Breast epithelium (tissue), 4 donors: Measurements from ENCODE around the gene KCNH1. TPM values are rescaled to one million over a fixed set of nuclear protein-coding genes. Genes with fewer than 3 reads are reported as not detected.

Source experiments
- DNase-seq, 2 donors: peaks; one replicate each; pipeline ENCODE4 v3.0.0-alpha.2; 2019; ENCODE audit warnings: low spot score in 2 of 2
- H3K27ac ChIP-seq, 2 donors: fragments of 200-600 bp; sonication (generic) in 1 of 2; one replicate each; pipeline ENCODE4 v1.5.1; 2016 to 2019; ENCODE audit warnings: mild to moderate bottlenecking in 1 of 2
- H3K27me3 ChIP-seq, 2 donors: fragments of 200-600 bp; sonication (generic) in 1 of 2; one replicate each; pipeline versions ENCODE4 v1.5.1 to v1.6.0; 2017 to 2019; ENCODE audit warnings: control low read depth in 1 of 2, mild to moderate bottlenecking in 1 of 2
- H3K36me3 ChIP-seq: fragments of 200-600 bp; one replicate; pipeline ENCODE4 v1.5.1; 2019
- H3K4me1 ChIP-seq, 2 donors: fragments of 200-600 bp; sonication (generic); one replicate each; pipeline ENCODE4 v1.5.1; 2016 to 2019; ENCODE audit warnings: control low read depth in 1 of 2
- H3K4me3 ChIP-seq, 3 donors: fragments of 200-600 bp; sonication (generic); 1 replicate in 2 of 3; 2 replicates in 1 of 3; pipeline ENCODE4 v1.5.1; 2016 to 2019; ENCODE audit warnings: mild to moderate bottlenecking in 3 of 3, moderate library complexity in 2 of 3
- H3K9me3 ChIP-seq, 2 donors: fragments of 200-600 bp; sonication (generic) in 1 of 2; one replicate each; pipeline ENCODE4 v1.5.1; 2016 to 2019; ENCODE audit warnings: control low read depth in 1 of 2
- CTCF ChIP-seq, 3 donors: fragments of 450-650 bp; IDR thresholded peaks; one replicate each; pipeline ENCODE4 v1.5.1; 2016 to 2017; ENCODE audit warnings: antibody characterized with exemption in 3 of 3, mild to moderate bottlenecking in 3 of 3, moderate library complexity in 3 of 3
- POLR2A ChIP-seq: fragments of 450-650 bp; IDR thresholded peaks from one replicate; pipeline ENCODE4 v1.6.1; 2016; ENCODE audit warnings: antibody characterized with exemption, mild to moderate bottlenecking, moderate library complexity
- POLR2AphosphoS5 ChIP-seq, 3 donors: sonication (generic); formaldehyde crosslinking; IDR thresholded peaks; one replicate each; pipeline ENCODE4 v1.6.1; 2017; ENCODE audit warnings: antibody characterized with exemption in 3 of 3
- intact Hi-C: fragments of 100-400 bp; cut with DNase I; formaldehyde crosslinking; loops from one replicate; pipeline ENCODE4 v1.15.1; 2023; ENCODE audit warnings: low total_unique reads
- total RNA-seq, 3 donors: library from RNA; depleted of rRNA; stranded (reverse); fragments of >200 nt; gene quantifications; one replicate each; pipeline ENCODE4 v1.1.0, GENCODE V29; 2016

Gene KCNH1
- total RNA-seq, 3 donors from 2014 or later: 0.32 to 1.3 TPM; not detected in 1

GRCh38 chr1:210727709-210728108, 406.2 kb downstream of the KCNH1 start:
- TF ChIP-seq CTCF (IDR thresholded peaks at IDR 0.05) (no peak), POLR2AphosphoS5 (IDR thresholded peaks at IDR 0.05) (no peak)
- intact Hi-C loops: no loop called here
- Histone ChIP-seq H3K4me1 (no peaks in the 10 kb centered on the region), H3K9me3 (no peaks in the 10 kb centered on the region), H3K4me3 (no peak overlapping the region), H3K27me3 (no peaks in the 10 kb centered on the region), H3K27ac (no peak overlapping the region), H3K36me3 (no peaks in the 10 kb centered on the region)
- no peak for DNase-seq

GRCh38 chr1:210726621-210727020, 407.3 kb downstream of the KCNH1 start:
- no peak overlapping the region for H3K27ac ChIP-seq
- TF ChIP-seq CTCF (IDR thresholded peaks at IDR 0.05) (no peak), POLR2A (no peak), POLR2AphosphoS5 (IDR thresholded peaks at IDR 0.05) (no peak)
- DNase-seq: no peak
- no peaks in the 10 kb centered on the region for H3K4me1 ChIP-seq
- H3K4me3 ChIP-seq: no peak overlapping the region
- no peaks in the 10 kb centered on the region for H3K27me3 ChIP-seq
- no peaks in the 10 kb centered on the region for H3K36me3 ChIP-seq
- intact Hi-C loops: no loop called here
- no peaks in the 10 kb centered on the region for H3K9me3 ChIP-seq

- no peak overlapping the region for H3K4me3 ChIP-seq
- TF ChIP-seq POLR2AphosphoS5 (IDR thresholded peaks at IDR 0.05) (no peak), POLR2A (no peak), CTCF (IDR thresholded peaks at IDR 0.05) (no peak)
- intact Hi-C loops: no loop called here
Observed at GRCh38 chr1:210724768-210725167, 409.2 kb downstream of the KCNH1 start.

GRCh38 chr1:210723646-210724045, 410.3 kb downstream of the KCNH1 start:
- H3K27ac ChIP-seq: no peak overlapping the region
- no peaks in the 10 kb centered on the region for H3K4me1 ChIP-seq
- TF ChIP-seq POLR2AphosphoS5 (IDR thresholded peaks at IDR 0.05) (no peak), CTCF (IDR thresholded peaks at IDR 0.05) (no peak), POLR2A (no peak)
- H3K9me3 ChIP-seq: no peaks in the 10 kb centered on the region
- no peaks in the 10 kb centered on the region for H3K27me3 ChIP-seq
- H3K36me3 ChIP-seq: no peaks in the 10 kb centered on the region
- intact Hi-C loops: no loop called here
- DNase-seq: no peak
- H3K4me3 ChIP-seq: no peak overlapping the region

More at GRCh38 chr1:210724768-210725167, 409.2 kb downstream of the KCNH1 start:
- no peaks in the 10 kb centered on the region for H3K27me3 ChIP-seq
- no peak overlapping the region for H3K27ac ChIP-seq
- H3K36me3 ChIP-seq: no peaks in the 10 kb centered on the region
- no peaks in the 10 kb centered on the region for H3K9me3 ChIP-seq
- no peaks in the 10 kb centered on the region for H3K4me1 ChIP-seq
- DNase-seq: no peak

- Histone ChIP-seq H3K4me3 (no peak overlapping the region), H3K36me3 (no peaks in the 10 kb centered on the region), H3K9me3 (no peaks in the 10 kb centered on the region), H3K27ac (no peak overlapping the region), H3K27me3 (no peaks in the 10 kb centered on the region), H3K4me1 (no peaks in the 10 kb centered on the region)
- TF ChIP-seq POLR2A (no peak), POLR2AphosphoS5 (IDR thresholded peaks at IDR 0.05) (no peak), CTCF (IDR thresholded peaks at IDR 0.05) (no peak)
- DNase-seq: no peak
- intact Hi-C loops: no loop called here
Observed at GRCh38 chr1:210722410-210723081, 411.4 kb downstream of the KCNH1 start.
